ENCODE data around the gene LSM14B.

DNA sequence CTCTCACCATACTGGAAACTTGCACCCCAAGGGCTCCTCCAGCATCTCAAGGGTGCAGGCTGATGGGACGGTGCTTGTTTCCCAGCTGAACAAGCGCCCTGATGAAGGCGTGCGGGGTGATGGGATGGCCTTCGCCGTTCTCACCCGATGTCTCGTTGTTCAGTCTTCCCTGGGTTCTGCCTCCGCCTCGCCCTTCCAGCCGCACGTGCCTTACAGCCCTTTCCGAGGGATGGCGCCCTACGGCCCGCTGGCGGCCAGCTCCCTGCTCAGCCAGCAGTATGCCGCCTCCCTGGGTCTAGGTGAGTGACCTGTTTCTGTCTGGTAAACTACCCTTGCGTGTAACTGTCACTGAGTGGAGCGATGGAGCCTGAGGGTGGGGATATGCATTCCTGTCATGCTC lies 3.9 kb downstream of the LSM14B start:
- TF ChIP-seq, protein P1, sequence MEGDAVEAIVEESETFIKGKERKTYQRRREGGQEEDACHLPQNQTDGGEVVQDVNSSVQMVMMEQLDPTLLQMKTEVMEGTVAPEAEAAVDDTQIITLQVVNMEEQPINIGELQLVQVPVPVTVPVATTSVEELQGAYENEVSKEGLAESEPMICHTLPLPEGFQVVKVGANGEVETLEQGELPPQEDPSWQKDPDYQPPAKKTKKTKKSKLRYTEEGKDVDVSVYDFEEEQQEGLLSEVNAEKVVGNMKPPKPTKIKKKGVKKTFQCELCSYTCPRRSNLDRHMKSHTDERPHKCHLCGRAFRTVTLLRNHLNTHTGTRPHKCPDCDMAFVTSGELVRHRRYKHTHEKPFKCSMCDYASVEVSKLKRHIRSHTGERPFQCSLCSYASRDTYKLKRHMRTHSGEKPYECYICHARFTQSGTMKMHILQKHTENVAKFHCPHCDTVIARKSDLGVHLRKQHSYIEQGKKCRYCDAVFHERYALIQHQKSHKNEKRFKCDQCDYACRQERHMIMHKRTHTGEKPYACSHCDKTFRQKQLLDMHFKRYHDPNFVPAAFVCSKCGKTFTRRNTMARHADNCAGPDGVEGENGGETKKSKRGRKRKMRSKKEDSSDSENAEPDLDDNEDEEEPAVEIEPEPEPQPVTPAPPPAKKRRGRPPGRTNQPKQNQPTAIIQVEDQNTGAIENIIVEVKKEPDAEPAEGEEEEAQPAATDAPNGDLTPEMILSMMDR (IDR thresholded peaks at IDR 0.05 in 4 of 5, conservative IDR thresholded peaks at IDR 0.05 in 1 of 5), result no peak
- TF ChIP-seq POLR2A (IDR thresholded peaks at IDR 0.05), result no peak
